ENCODE measurements around the gene XPC.

XPC gene

DNA sequence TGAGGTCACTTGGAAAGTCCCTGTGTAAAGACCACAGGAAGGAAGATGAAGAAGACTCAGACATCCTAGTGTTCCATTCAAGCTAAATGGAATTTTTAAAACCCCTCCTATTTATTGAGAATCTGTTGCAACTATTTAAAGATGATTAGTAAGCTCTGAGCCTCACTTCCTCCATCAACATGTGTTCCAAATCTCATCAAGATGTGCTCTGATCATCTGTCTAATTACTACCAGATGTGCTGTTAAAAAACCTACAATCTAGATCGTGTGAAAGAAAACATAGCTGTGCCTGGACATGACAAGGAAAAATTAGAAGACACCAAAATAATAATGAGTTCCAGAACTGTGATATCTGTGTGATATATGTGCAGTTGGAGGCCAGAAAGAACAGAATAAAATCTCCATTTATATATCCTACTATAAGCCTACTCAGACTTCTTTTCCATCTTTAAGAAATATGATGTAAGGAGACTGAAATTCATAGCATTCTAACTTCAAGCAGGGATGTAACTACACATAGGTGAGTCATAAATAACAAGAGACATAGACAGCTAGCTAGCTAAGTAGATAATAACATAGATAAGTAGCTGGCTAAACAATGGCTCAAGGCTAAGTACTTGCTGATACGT, 7.8 kb downstream of the XPC start:
- DNase-seq (ENCODE audit: low read depth in 2 of 2), result peak; percentile 92

DNA sequence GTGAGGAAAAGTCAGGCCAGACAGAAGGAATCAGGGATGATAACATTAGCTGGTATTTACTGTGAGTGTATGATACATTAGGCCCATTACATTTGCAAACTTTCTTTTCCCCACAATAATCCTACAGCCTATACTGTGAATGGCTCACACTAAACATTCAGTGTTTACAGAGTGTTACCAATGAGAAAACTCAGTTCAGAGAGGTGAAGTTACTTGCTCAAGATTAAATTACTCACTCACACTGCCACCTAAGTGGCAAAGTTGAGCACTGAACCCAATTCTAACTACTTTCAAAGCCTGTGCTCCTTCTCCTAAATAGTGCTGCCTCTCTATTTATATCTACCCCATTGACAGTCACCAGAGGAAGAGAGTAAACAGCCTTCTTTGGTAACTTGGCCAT, 8.5 kb downstream of the XPC start:
- no peak for DNase-seq (ENCODE audit: low read depth in 2 of 2)

DNA sequence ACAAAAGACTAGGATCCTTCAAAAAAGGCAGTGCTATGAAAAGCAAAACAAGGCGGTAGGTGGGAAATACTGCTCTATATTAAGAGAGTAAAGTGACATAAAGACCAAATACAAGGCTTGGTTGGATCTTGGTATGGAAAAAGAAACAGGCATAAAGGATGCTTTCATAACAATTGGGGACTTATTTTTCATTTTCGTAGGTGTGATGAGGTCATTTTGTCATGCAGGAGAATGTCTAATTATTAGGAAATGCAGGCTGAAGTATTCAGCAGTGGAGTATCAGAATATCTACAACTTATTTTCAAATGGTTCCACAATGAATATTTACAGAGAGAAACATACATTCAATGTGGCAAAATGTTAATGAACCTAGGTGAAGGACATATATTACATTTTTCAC, 9.0 kb downstream of the XPC start:
- DNase-seq (ENCODE audit: low read depth in 2 of 2), result no peak

DNA sequence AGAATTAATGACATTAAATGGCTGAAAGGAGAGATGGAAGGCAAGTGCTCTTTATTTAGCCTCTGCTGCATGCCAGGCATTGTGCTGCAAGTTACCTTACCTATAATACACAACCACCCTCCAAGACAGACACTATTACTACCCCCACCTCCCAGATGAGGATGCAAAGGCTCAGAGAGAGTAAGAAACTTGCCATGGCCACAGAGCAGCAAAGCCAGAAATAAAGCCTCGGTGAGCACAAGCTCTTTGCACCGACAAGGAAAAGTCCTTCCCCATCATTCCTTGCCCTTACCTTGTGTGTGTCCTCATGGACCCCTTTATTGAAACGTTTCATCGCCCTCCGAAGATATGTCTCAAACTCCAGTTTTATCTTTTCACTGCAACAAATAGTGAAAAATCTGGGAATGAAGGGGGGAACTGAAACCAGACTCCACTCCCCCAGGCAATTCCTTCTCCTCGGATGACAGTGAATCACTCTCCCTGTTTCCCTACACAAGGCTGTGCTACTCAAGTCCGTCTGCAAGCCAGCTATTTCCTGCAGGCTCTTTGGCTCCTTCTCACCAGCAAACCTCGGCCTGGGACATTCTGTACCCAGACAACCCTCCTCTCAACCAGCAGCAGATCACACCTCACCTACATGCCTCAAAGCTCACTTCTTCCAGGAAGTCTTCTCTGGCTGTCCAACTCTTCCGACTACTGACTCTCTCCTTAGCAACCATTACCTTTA, 11.4 kb downstream of the XPC start:
- no peak for DNase-seq (ENCODE audit: low read depth in 2 of 2)

DNA sequence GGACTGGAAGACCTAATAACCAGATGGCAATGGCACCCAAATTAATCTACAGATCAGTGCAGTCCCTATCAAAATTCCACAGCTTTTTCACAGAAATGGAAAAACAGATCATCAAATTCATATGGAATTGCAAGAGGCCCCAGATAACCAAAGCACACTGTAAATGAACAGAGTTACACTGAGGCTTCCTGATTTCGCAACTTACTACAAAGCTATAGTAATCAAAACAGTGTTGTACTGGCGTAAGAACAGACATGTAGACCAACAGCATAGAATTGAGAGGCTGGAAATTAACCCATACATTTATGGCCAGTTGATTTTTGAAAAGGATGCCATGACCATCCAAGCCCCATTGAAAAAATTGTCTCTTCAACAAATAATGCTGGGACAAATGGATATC, 16.2 kb downstream of the XPC start:
- DNase-seq (ENCODE audit: low read depth in 2 of 2), result no peak

DNA sequence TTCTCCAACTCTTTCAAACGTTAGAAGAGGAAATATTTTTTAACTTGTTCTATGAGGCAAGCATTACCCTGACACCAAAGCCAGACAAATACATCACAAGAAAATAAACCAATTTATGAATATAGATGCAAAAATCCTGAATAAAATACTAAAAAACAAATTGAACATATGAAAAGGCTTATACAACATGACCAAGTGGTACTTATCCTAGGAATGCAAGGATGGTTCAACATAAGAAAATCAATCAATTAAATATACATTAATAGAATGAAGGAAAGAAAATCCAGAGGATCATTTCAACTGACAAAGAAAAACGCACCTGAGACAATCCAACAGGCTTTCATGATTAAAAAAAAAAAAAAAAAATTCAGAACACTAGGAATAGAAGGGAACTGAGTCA, 17.1 kb downstream of the XPC start:
- DNase-seq (ENCODE audit: low read depth in 2 of 2), result no peak

DNA sequence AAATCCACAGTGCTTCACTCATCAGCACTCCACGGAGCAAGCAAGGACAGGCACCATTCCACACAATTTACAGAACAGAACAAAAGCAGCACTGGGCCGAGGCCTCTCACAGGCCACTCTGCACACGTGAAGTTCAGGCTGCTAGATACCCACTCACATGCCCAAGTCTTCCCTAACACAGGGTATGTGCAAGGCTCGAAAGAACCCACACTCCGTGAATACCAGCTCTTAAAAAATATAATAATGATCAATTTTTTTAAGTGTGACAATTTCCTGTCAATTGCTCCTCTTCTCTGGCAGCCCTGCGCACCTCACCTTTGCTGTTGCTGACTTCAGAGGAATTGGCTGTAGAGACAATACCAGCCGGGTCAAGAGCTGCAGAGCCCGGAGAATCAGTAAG, 19.0 kb downstream of the XPC start:
- DNase-seq (ENCODE audit: low read depth in 2 of 2), result no peak

DNA sequence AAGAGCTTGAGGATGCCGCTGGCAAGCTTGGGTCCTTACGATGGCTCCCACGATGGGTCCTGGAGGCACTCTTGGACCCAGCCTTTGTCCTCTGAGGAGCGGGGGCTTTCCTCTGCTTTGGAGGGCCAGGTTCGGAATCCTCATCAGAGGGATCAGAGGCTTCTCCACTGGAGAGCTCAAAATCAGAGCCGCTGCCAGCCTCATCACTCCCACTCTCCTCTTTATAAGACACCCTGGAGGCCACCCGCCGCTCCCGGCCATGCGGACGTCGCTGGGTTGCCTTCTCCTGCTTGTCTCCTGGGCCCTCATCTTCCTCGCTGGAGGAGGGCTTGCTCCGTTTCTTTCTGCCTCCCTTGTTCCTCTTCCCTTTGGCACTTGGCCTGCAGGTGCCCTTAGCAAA, 20.0 kb downstream of the XPC start:
- no peak for DNase-seq (ENCODE audit: low read depth in 2 of 2)

DNA sequence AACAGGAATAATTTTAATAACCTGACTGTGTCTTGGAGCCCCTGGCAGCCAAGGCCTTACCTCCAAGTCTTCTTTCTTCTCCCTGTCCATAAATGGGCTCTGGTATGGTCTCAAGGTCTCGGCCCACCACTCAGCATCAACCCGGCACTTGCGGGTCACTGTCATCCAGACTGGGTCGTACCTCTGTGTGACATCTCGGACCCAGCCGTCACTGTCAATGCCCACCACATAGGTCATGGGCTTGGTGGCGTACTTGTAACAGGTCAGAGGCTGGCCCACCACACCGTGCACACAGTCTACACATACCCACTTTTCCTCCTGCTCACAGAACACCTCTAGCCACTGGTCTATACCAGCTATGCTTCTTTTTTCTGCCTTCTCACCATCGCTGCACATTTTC, 20.4 kb downstream of the XPC start:
- no peak for DNase-seq (ENCODE audit: low read depth in 2 of 2)

DNA sequence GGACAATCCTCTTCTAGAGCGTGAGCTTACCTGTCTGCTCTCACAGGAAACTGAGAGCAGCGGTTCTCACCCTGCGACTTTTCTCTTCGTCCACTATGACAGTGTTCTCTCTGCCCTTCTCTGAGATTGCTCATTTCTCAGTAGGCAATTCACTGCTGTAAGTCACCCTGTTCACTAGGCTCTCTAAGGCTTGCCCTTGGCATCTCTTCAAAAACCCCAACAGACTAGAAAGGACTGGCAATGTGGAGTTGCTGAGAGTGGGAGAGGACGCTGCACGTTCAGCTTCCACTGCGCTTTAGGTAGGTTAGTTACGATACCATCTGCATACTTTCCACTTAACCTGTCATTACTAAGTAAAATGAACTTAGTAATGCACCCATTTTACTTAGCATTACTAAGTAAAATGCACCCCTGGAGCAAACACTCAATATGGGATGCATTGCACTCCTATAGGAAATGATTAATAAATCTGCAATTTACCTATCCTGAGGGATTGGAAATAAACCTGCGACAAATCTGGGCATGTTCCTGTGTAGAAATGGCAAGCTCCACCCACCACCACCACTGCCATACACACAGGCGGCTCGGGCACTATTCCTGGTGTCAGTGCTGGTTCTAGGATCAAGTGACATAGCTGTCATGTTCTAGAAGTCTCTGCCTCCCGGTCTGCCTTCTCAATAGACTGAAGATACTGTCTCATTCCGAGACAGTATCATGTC, 21.4 kb downstream of the XPC start:
- no peak for DNase-seq (ENCODE audit: low read depth in 2 of 2)

DNA sequence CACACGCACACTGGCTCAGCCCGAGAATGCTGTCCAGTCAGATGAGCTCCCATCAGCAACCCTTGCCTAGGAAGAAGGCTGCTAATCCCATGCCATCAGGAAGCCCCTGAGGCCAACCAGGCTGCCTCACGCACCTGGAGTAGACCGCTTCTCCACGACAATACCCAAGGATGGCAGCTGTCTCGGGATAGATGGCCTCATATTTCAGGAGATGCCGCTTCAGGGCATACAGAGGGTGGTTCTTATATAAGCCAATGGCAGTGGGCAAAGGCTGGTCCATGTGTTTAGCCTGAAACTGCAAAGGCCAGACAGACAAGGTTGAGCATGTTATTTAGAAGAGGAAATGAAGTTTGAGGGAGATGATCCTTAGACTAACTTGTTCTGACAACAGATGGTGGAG, 22.2 kb downstream of the XPC start:
- no peak for DNase-seq (ENCODE audit: low read depth in 2 of 2)

DNA sequence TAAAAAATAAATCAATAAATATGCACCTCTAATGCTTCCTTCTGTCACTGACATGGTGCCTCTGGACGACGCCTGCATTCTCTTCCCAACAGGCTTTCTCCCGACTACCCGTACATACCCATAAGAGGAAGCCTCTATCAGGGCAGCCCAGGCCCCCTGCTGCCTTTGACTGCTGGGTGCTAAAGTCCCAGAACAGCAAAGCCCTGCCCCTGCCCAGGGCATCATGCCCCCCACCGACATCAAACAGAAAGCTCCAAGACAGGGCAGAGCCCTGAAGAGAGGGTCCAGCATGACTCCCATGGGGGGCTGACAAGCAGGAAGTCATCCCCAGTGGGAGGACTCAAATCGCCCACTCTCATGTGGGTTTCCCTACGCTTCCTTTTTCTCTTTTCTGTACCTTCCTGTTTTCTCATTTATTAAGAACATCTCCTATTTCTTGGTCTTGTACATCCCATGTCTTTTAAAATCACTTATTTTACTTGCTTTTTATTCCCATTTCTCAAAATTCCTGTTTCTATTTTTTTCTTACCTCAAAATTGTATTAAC, 23.4 kb downstream of the XPC start:
- no peak for DNase-seq (ENCODE audit: low read depth in 2 of 2)

DNA sequence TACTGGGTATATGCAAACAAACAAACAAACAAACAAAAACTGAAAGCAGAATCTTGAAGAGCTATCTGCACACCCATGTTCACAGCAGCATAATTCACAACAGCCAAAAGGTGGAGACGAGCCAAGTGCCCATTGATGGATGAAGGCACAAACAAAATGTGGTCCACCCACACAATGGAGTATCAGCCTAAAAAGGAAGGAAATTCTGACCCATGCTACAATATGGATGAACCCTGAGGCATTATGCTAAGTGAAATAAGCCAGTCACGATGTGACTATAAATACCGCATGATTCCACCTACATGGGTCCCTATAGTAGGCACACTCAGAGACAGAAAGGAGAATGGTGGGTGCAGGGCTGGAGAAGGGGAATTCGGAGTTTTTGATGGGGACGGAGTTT, 24.1 kb downstream of the XPC start:
- DNase-seq (ENCODE audit: low read depth in 2 of 2), result no peak

DNA sequence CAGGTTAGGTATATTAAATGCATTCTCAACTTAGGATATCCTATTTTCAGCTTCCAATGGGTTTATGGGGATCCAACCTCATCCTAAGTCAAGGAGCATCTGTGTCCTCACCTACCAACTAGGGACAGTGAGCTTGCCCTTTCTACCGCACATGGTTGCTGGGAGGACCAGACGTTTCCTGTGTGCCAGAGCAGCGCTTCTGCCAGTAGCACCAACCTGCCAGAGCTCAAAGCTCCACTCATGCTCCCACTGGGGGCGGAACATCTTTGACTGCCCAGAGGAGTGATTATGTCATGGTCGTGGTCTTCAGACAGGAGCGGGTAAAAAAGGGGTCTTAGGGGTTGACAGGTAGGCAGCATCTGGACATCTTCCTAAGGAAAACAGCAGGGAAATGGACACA, 24.7 kb downstream of the XPC start:
- no peak for DNase-seq (ENCODE audit: low read depth in 2 of 2)

DNA sequence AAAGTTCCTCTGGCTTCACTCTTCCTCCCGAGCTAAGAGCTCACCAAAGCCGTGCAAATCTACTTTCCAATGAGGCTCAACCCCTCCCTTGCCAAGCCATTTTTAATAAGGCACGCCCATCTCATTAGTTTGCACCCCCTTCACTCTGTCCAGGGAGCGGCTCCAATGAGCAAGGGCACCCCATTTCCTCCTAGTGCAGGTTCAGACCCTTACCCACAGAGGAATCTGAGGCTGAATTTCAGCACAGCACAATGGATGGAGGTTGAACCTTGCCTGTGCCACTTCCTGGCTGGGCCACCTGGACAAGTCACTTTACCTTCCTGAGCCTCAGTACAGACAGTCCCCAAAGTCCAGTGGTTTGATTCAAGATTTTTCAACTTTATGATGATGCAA, 25.4 kb downstream of the XPC start:
- DNase-seq (ENCODE audit: low read depth in 2 of 2), result no peak

DNA sequence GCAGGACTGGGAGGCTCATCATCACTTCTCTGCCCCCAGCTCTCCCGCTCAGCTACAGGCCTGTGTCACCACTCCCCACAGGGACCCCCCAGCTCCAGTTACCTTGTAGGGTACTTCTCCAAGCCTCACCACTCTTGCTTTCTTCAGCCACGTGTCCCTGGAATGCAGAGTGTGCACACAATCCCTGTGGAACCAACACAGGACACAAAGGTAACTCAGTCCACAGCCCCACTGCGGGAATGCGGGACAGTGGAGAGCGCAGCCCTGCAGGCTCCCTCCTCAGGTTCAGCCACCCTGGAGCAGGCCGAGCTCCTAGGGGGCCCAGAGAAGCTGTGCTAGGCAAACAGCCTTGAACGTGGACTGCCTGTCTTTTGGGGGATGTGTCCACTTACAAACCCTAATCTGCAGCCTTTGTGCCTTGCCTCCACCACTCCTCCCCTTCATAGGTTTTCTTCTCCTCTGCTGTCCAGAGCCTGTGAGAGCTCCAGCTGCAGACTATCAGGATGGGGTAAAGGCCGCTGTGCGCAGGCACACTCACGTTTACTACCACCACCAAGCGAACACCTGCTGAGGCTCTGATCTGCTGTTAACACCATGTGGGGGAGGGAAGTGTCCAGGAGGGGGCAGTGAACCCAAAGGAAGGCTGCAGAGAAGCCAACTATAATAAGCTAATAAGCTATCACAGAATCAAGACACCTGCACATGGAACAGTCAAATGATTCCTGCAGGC, 26.0 kb downstream of the XPC start:
- DNase-seq (ENCODE audit: low read depth in 2 of 2), result no peak

DNA sequence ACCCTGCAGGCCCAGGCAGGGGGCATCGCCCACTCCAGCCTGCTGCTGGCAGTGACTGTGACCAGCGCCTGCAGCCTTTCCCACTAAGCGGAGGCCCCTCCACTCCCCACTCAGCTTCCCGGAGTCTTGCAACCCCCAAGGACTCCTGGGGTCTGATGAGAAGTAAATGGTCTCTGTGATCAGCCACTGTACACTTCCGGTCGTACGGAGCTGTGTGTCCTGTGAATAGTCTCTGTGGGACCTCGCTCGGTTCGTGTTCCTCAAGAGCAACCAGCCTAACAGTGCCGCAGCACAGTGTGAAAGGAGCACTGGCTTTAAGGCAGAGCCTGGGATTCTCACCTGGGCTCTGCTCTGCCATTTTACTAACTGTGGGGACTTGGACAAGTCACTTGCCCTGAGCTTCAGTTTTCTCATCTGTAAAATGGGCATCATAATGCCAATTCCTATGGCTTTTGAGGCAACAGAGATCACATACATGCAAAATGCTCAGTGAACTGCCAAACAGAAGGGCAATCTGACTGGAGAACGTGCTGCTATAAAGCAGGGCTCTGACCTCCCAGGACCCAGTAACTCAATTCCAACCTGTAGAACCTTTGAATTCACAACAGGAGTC, 26.8 kb downstream of the XPC start:
- DNase-seq (ENCODE audit: low read depth in 2 of 2), result no peak

DNA sequence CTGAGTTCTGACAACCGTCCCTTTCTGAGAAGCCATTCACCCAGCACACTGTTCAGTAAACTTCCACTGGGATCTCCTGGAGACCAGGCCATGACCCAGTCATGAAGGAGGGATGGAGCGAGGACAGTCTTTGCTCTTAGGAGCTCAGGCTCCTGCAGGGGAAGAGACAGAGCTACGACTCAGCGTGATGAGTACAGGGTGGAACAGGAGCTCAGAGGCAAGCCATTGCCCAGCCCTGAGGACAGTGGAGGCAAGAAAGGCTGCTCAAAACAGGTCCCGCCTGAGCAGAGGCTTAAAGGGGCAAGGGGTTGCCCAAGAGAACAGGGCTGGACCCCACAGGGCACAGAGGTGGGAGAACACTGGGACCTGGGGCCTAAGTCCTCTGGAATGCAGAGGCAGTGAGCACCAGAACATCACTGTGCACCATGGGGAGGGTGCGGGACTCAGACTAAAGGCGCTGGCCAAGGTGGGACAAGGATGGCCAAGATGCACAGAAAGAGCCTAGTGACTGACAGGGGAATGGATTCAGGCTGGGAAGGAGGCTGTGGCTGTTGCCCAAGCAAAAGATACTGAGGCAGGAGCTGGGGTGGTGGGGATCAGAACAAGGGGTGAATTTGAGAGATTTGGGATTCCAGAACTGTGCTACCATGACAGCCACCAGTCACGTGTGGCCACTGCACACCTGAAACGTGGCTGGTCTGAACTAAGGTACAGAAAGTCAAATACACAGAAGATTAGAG, 27.7 kb downstream of the XPC start:
- DNase-seq (ENCODE audit: low read depth in 2 of 2), result no peak

DNA sequence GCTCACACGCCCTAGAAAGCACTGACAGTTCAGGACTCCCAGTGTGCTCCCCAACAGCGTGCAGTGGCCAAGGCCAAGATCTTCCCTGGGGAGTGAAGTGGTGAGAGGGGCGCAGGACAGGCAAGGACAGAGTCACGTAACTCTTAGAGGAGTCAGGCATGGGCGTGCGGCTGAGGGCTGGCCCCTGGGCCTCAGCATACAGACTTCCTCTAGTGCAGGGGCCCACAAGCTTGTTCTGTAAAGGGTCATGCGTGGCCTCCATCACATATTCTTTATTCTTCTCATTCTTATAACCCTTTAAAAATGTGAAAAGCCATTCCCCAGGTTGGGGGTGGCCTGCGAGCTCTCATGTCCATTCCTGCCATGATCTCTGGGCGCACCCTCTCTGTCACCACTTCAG, 28.3 kb downstream of the XPC start:
- DNase-seq (ENCODE audit: low read depth in 2 of 2), result no peak

DNA sequence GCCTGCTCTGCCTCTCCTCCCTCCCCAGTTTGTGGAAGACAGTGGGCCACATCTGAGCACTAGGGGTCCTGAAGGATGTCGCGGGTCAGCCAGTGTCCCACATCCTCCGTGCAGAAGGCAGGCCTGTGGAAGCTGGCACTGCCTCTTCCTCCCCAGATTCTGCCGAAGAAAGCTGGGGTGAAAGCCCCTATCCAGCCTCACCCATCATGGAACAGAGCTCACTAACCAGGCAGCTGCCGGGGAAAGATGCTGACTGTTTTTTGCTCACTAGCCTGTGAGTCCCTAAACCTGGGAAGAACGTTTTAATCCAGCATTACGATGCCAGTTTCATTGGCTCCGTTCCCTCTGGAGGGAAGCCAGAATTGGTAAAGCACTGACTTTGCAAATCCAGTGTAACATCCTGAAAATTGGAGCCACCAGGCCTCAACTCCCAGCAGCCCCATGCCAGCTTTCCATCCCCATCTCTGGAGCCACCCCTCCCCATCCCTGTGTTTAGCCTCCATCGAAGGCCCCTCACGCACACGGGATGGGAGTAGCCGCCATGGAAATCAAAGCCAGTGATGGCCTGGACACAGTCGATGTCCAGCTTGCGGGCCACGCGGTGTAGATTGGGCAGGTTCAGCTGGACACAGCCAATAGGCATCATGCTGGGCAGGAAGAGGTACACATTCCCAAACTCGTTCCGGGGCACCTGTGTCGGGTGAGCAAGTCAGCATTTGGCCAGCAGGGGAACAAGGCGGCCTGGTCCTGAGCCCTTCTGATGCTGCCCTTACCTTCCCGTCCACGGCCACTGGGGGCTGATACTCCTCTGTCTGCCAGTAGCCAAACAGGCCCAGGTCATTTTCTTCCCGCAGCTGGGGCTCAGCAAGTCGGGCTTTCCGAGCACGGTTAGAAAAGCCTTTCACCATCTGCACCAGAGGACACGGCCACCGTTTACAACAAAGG, 30.1 kb downstream of the XPC start:
- DNase-seq (ENCODE audit: low read depth in 2 of 2), result no peak
